Measurements from ENCODE around the gene FRMD5.

Gene FRMD5

DNA sequence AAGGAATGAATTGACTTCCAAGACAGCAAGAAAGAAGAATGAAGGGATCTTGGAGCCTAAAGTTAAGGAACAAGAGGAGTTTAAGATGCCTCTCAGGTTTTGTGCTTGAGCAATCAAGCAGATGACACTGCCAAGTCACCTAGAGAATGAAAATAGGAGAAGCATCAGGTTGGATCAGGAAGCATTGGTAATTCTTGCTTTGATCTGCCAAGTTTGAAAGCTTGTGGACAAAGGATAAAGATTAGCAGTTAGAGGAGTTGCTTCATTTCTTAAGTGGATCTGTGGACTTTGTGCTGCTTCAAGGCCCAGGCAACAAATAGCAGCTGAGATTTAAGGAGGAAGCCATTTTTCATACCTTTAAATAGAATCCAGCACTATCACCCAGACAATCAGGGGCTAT lies 35.6 kb downstream of the FRMD5 start:
- no peak for DNase-seq

GRCh38 chr15:44158111-44158510 lies 37.0 kb downstream of the FRMD5 start:
- no peak for DNase-seq

- DNase-seq: no peak
These were observed 37.4 kb downstream of the FRMD5 start for GRCh38 chr15:44157679-44158078.

DNA sequence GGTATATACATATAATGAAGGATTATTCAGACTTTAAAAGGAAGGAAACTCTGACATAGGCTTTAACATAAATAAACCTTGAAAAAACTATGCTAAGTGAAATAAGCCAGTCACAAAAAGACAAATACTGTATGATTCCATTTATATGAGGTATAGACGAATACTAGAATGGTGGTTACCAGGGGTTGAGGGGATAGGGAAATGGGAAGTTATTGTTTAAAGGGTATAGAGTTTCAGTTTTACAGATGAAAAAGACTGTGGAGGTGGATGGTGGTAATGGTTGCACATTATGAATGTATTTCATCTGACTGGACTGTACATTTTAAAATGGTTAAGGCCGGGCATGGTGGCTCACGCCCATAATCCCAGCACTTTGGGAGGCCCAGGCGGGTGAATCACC lies 41.7 kb downstream of the FRMD5 start:
- no peak for DNase-seq

GRCh38 chr15:44149224-44149623 lies 45.8 kb downstream of the FRMD5 start:
- no peak for DNase-seq

DNA sequence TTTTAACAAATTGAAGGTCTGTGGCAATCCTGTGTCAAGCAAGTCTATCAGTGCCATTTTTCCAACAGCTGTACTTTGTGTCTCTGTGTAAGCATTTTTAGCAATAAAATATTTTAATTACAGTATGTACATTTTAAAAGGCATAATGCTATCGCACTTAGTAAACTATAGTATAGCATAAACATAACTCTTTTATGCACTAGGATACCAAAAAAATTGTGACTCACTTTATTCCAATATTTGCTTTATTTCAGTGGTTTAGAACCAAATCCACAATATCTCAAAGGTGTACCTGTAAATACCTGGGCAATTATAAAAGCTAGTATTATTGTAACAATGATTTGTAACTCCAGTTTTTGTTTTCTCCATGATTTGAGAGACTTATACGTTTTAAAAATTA lies 46.5 kb downstream of the FRMD5 start:
- no peak for DNase-seq

DNA sequence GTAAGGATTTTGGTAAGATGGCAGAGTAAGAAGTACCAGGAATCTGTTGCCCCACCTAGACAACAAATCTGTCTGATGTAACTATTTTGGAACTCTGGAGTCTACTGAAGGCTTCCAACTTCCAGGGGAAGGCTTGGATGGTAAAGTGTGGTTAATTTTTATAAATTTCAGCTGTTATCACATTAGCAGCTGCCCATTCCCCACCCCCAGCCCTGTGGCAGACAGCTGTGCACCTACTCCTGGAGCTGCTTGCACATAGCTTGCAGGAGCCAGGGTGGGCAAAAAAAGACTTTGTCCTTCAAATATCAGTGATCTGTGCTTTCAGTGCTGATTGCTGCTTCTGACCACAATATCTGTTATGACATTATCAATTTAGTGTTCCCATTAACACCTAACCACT lies 47.4 kb downstream of the FRMD5 start:
- DNase-seq: no peak

- no peak for DNase-seq
These were observed 49.6 kb downstream of the FRMD5 start for GRCh38 chr15:44145495-44145894.

- DNase-seq: no peak
These were observed 50.1 kb downstream of the FRMD5 start for GRCh38 chr15:44144992-44145391.

DNA sequence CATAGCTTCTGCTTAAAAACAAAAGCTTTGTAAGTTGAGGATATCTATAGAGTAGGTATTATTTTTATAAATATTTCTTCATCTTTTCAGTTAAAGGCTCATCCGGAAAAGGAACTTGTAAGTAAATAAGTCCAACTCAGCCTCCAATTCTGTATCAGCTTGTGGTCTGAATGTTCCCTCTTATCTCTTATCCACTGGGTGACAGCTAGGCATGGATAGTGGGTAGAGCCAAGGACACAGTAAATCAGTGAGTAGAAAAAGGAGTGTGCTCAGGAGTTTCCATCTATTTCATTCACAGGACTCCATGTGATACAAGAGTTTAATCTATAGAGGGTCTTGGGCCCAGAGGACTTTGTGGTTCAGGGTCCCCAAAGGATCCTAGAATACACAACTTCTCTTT lies 50.9 kb downstream of the FRMD5 start:
- DNase-seq: no peak

- no peak for DNase-seq
These were observed 57.3 kb downstream of the FRMD5 start for GRCh38 chr15:44137750-44138149.

- DNase-seq: no peak
These were observed 58.0 kb downstream of the FRMD5 start for GRCh38 chr15:44136991-44137477.

DNA sequence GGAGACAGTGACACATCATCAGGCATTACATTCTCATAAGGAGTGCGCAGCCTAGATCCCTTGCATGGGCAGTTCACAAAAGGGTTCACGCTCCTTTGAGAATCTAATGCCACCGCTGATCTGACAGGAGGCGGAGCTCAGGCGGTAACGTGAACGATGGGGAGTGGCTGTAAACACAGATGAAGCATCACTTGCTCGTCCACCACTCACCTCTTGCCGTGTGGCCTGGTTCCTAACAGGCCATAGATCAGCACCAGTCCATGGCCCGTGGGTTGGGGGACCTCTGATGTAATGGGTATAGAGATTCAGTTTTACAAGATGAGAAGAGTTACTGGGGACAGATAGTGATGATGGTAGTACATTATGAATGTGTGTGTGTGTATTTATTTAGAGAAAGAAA lies 63.0 kb downstream of the FRMD5 start:
- no peak for DNase-seq

DNA sequence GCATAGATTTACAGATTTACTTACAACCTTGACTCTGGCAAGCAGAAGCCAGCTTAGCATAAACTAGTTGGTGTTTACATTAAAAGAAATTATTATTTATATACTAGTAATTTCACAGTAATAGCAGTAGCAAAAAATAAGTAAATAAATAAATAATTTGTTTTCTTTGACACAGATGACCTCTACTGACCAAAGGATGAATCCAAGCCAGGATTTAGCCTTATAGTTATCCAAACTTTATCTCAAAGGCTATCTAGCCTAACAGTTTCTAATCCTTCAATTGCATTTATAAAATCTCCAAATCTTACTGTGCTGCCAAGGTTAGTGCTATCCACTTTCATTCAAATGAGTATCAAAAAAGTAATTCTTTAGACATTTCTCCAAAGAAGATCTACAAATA lies 64.3 kb downstream of the FRMD5 start:
- no peak for DNase-seq

DNA sequence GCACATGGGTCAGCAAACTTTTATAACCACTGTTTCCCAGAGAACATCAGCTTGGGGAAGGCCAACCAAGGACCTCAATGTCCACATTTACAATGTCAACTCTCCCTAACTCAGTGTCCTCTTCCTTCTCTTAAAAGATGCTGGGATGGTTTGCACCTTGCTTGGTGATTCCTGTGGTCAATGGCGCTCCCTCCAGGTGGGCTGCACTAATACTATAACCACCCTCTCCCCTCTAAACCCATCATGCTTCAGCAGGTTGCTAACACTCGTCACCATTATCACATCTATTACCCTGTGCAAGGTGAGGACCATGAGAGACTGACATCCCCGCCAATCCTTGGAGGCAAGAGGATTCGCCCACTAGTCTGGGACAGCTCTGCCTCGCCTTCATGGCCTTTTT lies 65.2 kb downstream of the FRMD5 start:
- no peak for DNase-seq

DNA sequence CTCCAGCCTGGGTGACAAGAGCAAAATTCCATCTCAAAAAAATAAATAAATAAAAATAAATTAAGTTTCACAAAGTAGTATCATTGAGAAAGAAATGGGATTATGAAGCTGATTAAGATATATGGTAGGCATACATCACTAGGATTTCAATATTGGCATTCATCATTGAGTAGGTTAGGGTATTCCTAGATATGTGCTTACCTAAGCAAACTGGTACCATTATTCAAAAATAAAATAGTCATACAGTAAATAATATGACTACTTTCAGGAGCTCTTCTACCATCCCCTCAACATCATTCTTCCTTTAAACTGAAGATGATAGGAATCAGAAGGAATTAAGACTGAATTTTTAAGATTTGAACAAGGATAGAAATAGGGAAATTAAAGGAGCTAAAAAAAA lies 66.6 kb downstream of the FRMD5 start:
- DNase-seq: no peak

DNA sequence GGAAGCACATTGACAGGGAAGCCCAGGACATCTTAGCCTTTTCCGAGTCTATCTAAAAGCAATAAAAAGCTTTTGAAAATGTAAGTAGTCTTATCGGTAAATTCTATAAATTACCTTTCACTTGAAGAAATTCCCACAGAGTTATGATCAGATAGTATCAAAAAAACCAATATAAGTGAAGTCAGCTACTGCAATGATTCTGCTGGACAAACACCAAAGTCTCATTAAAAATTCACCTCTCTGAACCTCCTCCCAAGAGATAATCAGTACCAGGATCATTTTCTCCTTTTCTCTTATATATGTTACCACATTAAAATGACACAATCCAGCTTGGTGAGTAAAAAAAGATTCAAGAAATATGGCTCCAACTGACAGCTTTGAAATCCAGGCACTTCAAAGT lies 69.2 kb downstream of the FRMD5 start:
- no peak for DNase-seq

GRCh38 chr15:44102675-44103254 lies 92.3 kb downstream of the FRMD5 start:
- no peak for DNase-seq

DNA sequence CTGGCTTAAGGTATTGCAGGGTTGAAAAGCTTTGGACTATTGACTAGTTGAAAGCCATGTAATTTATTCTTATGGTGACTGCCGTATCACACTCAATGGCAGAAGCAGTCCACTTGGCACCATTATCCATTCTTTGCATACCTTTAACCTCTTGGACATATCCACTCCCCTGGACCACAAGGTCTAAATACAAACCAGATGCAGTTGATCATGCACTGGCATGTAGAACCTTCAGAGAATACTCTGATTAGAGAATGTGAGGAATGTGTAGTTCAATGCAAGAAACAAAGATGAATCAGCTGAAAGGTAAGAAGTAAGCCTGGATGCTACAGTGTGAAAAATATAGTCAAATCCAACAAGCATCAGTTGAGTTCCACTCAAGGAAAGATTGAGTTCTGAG lies 93.1 kb downstream of the FRMD5 start:
- DNase-seq: no peak

- no peak for DNase-seq
These were observed 93.8 kb downstream of the FRMD5 start for GRCh38 chr15:44101286-44101685.

DNA sequence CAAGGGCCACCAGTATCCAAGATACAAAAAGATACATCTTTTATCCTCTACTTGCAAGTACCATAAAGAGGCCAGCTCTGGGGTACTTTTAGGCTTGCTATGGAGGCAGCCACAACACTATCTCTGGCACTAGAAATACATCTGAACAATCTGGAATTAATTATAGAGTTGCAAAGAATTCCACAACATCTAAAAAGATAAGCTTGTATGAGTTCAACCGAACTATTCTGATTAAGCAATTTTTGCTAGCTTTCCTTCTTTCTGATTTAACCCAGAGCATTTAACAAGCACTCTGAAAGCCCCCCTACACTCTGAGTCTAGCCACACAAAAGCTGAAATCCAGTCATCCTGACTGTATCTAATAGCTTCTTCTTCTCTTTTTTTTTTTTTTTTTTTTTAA lies 95.4 kb downstream of the FRMD5 start:
- DNase-seq: no peak

DNA sequence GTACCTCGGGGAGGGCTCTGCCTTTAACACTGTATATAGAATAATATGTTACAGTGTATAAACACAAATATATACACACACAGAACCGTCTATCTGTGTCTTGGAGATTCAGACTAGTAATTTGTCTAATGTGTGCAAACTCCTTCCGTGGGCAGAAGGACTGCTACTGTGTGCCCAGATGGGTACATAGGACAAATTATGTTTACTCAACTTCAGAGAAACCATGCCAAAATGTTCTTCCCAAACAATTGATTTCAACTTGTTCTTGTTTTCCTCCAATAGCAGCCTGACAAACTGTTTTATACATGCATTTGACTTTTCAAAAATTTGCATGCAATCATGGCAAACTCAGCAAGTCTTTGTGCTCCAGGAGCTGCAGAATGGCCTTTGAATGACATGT lies 97.5 kb downstream of the FRMD5 start:
- no peak for DNase-seq

DNA sequence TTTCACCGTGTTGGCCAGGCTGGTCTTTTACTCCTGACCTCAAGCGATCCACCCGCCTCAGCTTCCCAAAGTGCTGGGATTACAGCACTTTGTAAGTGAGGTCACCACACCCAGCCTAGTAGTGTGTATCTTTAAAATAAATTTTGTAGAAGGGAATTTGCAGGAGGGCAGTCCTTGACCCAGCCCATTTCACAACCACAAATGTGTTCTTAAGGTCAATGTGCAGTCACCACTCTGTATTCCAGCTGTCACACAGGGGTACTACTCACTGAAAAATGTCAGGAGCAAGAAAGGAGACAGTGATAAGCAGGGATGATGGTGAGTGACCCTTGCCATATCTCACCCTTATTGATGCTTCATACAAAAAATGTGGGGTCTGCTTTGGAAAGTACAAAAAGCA lies 98.5 kb downstream of the FRMD5 start:
- DNase-seq: no peak

GRCh38 chr15:44094781-44095180 lies 100.3 kb downstream of the FRMD5 start:
- DNase-seq: no peak

- DNase-seq: no peak
These were observed 101.2 kb downstream of the FRMD5 start for GRCh38 chr15:44093836-44094235.

- DNase-seq: no peak
These were observed 102.8 kb downstream of the FRMD5 start for GRCh38 chr15:44092221-44092620.

Data from T-helper 9 cell (primary cell).